Keratinocyte (primary cell): ENCODE results near the gene TMOD1. TPM values are rescaled to one million over a fixed set of nuclear protein-coding genes. Genes with fewer than 3 reads are reported as not detected.

Experiments used
- DNase-seq: peaks from one replicate; pipeline ENCODE4 v3.0.0-alpha.2; 2011; ENCODE audit warnings: low read depth, missing footprints, low spot score
- FAIRE-seq: peaks from 2 replicates; lab custom pipeline; 2011; peaks lifted over from hg19 to GRCh38; lab: Jason Lieb, UNC
- H2AFZ ChIP-seq: 2 replicates; pipeline ENCODE4 v1.6.0; 2012; ENCODE audit warnings: low read length, control low read depth, inconsistent platforms; ENCODE audit not compliant: control insufficient read depth
- H3K27ac ChIP-seq: 2 replicates; pipeline ENCODE4 v1.5.1; 2011; ENCODE audit warnings: low read length; ENCODE audit not compliant: control insufficient read depth, insufficient read depth
- H3K27me3 ChIP-seq: 3 replicates; pipeline ENCODE4 v1.6.0; 2011; ENCODE audit warnings: low read length; ENCODE audit not compliant: control insufficient read depth, insufficient read depth; ENCODE audit errors: extremely low read depth
- H3K36me3 ChIP-seq, 2 experiments: 2 replicates in 1 of 2; 3 replicates in 1 of 2; pipeline ENCODE4 v1.5.1; 2011; ENCODE audit warnings: low read length in 2 of 2, mild to moderate bottlenecking in 1 of 2; ENCODE audit not compliant: control insufficient read depth in 2 of 2, insufficient read depth in 2 of 2; ENCODE audit errors: extremely low read depth in 1 of 2
- H3K4me1 ChIP-seq: 3 replicates; pipeline ENCODE4 v1.5.1; 2011; ENCODE audit warnings: low read length; ENCODE audit not compliant: control insufficient read depth, insufficient read depth; ENCODE audit errors: extremely low read depth
- H3K4me2 ChIP-seq: 3 replicates; pipeline ENCODE4 v1.6.0; 2011; ENCODE audit warnings: low read depth, low read length; ENCODE audit not compliant: control insufficient read depth, insufficient read depth; ENCODE audit errors: extremely low read depth
- H3K4me3 ChIP-seq, 3 experiments: fragments of 200-600 bp in 1 of 3; sonication (generic) in 1 of 3; 2 replicates in 2 of 3; 3 replicates in 1 of 3; pipeline ENCODE4 v1.5.1; 2011 to 2016; ENCODE audit warnings: low read length in 3 of 3, mild to moderate bottlenecking in 3 of 3, control low read depth in 2 of 3, inconsistent platforms in 1 of 3, low read depth in 1 of 3, mixed read lengths in 1 of 3, mixed run types in 1 of 3, moderate library complexity in 1 of 3; ENCODE audit not compliant: control insufficient read depth in 2 of 3, insufficient read depth in 2 of 3; ENCODE audit errors: extremely low read depth in 1 of 3
- H3K79me2 ChIP-seq: 2 replicates; pipeline ENCODE4 v1.6.0; 2012; ENCODE audit warnings: low read length; ENCODE audit not compliant: control insufficient read depth, insufficient read depth
- H3K9ac ChIP-seq: 3 replicates; pipeline ENCODE4 v1.6.0; 2011; ENCODE audit warnings: low read length; ENCODE audit not compliant: control insufficient read depth, insufficient read depth; ENCODE audit errors: extremely low read depth
- H3K9me1 ChIP-seq: 3 replicates; pipeline ENCODE4 v1.6.0; 2011; ENCODE audit warnings: low read length; ENCODE audit not compliant: control insufficient read depth, insufficient read depth; ENCODE audit errors: extremely low read depth
- H3K9me3 ChIP-seq: 2 replicates; pipeline ENCODE4 v1.5.1; 2012; ENCODE audit warnings: low read depth, low read length; ENCODE audit not compliant: control insufficient read depth
- H4K20me1 ChIP-seq: 3 replicates; pipeline ENCODE4 v1.6.0; 2011; ENCODE audit warnings: low read length; ENCODE audit not compliant: control insufficient read depth, insufficient read depth; ENCODE audit errors: extremely low read depth
- EZH2 ChIP-seq: IDR thresholded peaks from one replicate; pipeline ENCODE4 v1.6.1; 2012; ENCODE audit warnings: inconsistent platforms, mild to moderate bottlenecking, low read length, moderate library complexity
- dilution Hi-C: fragments of 300-500 bp; cut with MboI; formaldehyde crosslinking; loops from one replicate; pipeline ENCODE4 v1.7.0; 2020; ENCODE audit warnings: low sequenced_read_pairs; ENCODE audit not compliant: extremely low pct_ligation_motif_present
- polyA plus RNA-seq, 5 experiments: library from polyadenylated mRNA; depleted of rRNA in 3 of 5; stranded (reverse) in 3 of 5; stranded (forward) in 1 of 5; unstranded in 1 of 5; fragments of >200 nt; gene quantifications; 1 replicate in 1 of 5; 2 replicates in 3 of 5; 3 replicates in 1 of 5; pipeline versions ENCODE4 v1.2.1 to v1.2.3, GENCODE V29; 2011 to 2012; ENCODE audit warnings: missing spikeins in 2 of 5, low read depth in 1 of 5, low replicate concordance in 1 of 5
- TF ChIP-seq, protein P1 (sequence below), 3 experiments: IDR thresholded peaks in 1 of 3; conservative IDR thresholded peaks in 1 of 3; optimal IDR thresholded peaks in 1 of 3; 2 replicates in 2 of 3; 3 replicates in 1 of 3; pipeline versions ENCODE3 to v1.5.1; 2011; ENCODE audit warnings: low read length in 3 of 3, mild to moderate bottlenecking in 3 of 3, moderate library complexity in 2 of 3, control low read depth in 1 of 3, inconsistent platforms in 1 of 3; ENCODE audit not compliant: insufficient read depth in 2 of 3; ENCODE audit errors: extremely low read depth in 1 of 3

TMOD1 gene
- polyA plus RNA-seq, 1 donor (not counting 4 experiments of a cell fraction or from before 2014, with no cell fraction given), result not detected

GRCh38 chr9:97548379-97548778 lies 46.9 kb downstream of the TMOD1 start:
- Histone ChIP-seq H2AFZ (no peak overlapping the region), H3K36me3 (no peaks in the 10 kb centered on the region), H3K4me3 (no peak overlapping the region), H3K27me3 (peaks cover 9% of the 10 kb centered on the region), H3K4me2 (no peak overlapping the region), H3K9ac (no peak overlapping the region), H3K9me1 (no peaks in the 10 kb centered on the region), H3K79me2 (no peaks in the 10 kb centered on the region), H3K9me3 (no peaks in the 10 kb centered on the region), H3K4me1 (no peaks in the 10 kb centered on the region), H4K20me1 (no peaks in the 10 kb centered on the region), H3K27ac (no peak overlapping the region)
- FAIRE-seq, result no peak
- TF ChIP-seq, protein P1, sequence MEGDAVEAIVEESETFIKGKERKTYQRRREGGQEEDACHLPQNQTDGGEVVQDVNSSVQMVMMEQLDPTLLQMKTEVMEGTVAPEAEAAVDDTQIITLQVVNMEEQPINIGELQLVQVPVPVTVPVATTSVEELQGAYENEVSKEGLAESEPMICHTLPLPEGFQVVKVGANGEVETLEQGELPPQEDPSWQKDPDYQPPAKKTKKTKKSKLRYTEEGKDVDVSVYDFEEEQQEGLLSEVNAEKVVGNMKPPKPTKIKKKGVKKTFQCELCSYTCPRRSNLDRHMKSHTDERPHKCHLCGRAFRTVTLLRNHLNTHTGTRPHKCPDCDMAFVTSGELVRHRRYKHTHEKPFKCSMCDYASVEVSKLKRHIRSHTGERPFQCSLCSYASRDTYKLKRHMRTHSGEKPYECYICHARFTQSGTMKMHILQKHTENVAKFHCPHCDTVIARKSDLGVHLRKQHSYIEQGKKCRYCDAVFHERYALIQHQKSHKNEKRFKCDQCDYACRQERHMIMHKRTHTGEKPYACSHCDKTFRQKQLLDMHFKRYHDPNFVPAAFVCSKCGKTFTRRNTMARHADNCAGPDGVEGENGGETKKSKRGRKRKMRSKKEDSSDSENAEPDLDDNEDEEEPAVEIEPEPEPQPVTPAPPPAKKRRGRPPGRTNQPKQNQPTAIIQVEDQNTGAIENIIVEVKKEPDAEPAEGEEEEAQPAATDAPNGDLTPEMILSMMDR (optimal IDR thresholded peaks at IDR 0.05 in 1 of 3, IDR thresholded peaks at IDR 0.05 in 1 of 3, conservative IDR thresholded peaks at IDR 0.05 in 1 of 3; ENCODE audit: extremely low read depth in 1 of 3, insufficient read depth in 2 of 3, low read length in 3 of 3), result no peak
- no peak for TF ChIP-seq EZH2
- dilution Hi-C loops, result no loop called here
- no peak for DNase-seq

- no peak overlapping the region for H3K4me2 ChIP-seq
- no peak for TF ChIP-seq EZH2
- TF ChIP-seq, protein P1 (optimal IDR thresholded peaks at IDR 0.05 in 1 of 3, IDR thresholded peaks at IDR 0.05 in 1 of 3, conservative IDR thresholded peaks at IDR 0.05 in 1 of 3; ENCODE audit: extremely low read depth in 1 of 3, insufficient read depth in 2 of 3, low read length in 3 of 3), result no peak
- H3K9ac ChIP-seq, result no peak overlapping the region
- no peaks in the 10 kb centered on the region for H3K9me1 ChIP-seq
- FAIRE-seq, result no peak
- peaks cover 15% of the 10 kb centered on the region for H3K27me3 ChIP-seq
- no peaks in the 10 kb centered on the region for H3K4me1 ChIP-seq
- no peak for DNase-seq
- H3K9me3 ChIP-seq, result no peaks in the 10 kb centered on the region
- no peak overlapping the region for H2AFZ ChIP-seq
- no peak overlapping the region for H3K27ac ChIP-seq
- H4K20me1 ChIP-seq, result no peaks in the 10 kb centered on the region
- no peaks in the 10 kb centered on the region for H3K36me3 ChIP-seq
- H3K4me3 ChIP-seq, result no peak overlapping the region
- dilution Hi-C loops, result no loop called here
- no peaks in the 10 kb centered on the region for H3K79me2 ChIP-seq
Measured at GRCh38 chr9:97548819-97549540, 47.5 kb downstream of the TMOD1 start.
